Measurements from ENCODE around the gene GALK2. TPM values are rescaled to one million over a fixed set of nuclear protein-coding genes. Genes with fewer than 3 reads are reported as not detected.

Gene GALK2
- total and polyA plus RNA-seq, 2 experiments from 2014 or later: 11.5 to 23.0 TPM

- no peak for TF ChIP-seq ZNF462 (CRISPR knock-in tag; IDR thresholded peaks at IDR 0.05)
- TF ChIP-seq JUNB (IDR thresholded peaks at IDR 0.05; ENCODE audit: unreplicated experiment): no peak
These were observed 191.3 kb downstream of the GALK2 start (continued) for GRCh38 chr15:49361370-49361769.

- Histone ChIP-seq H4K20me1 (replicated peaks; ENCODE audit: insufficient read depth) (no peaks in the 10 kb centered on the region), H3K9me2 (ENCODE audit: insufficient read depth) (peaks cover 3% of the 10 kb centered on the region; the same call in 1 of the 2 replicates), H3F3A (replicated peaks; ENCODE audit: low read depth) (no peaks in the 10 kb centered on the region), H3K79me2 (replicated peaks; ENCODE audit: insufficient read depth) (no peaks in the 10 kb centered on the region), H3K4me3 (no peak overlapping the region), H3K4me2 (no peak overlapping the region), H3K27me3 (ENCODE audit: insufficient read depth) (no peaks in the 10 kb centered on the region), H2AFZ (no peak overlapping the region), H3K36me3 (ENCODE audit: insufficient read depth) (no peaks in the 10 kb centered on the region), H3K4me1 (ENCODE audit: insufficient read depth) (no peaks in the 10 kb centered on the region), H3K27ac (ENCODE audit: low read depth) (no peak overlapping the region)
- Mint-ChIP-seq H3K9me3 (no peaks in the 10 kb centered on the region), H3K27ac (no peak overlapping the region), H3K27me3 (ENCODE audit: insufficient read depth, low read depth, poor library complexity) (no peaks in the 10 kb centered on the region), H3K4me1 (no peaks in the 10 kb centered on the region; the same call in 2 of the 3 replicates), H3K4me3 (no peak overlapping the region), H3K36me3 (ENCODE audit: low read depth) (no peaks in the 10 kb centered on the region)
- ATAC-seq (no peak), DNase-seq (ENCODE audit: low spot score) (no peak)
- TF ChIP-seq ZNF331 (CRISPR knock-in tag; IDR thresholded peaks at IDR 0.05; ENCODE audit: low read depth) (no peak), NANOG (IDR thresholded peaks at IDR 0.05; ENCODE audit: borderline replicate concordance) (no peak), CTCF (conservative IDR thresholded peaks at IDR 0.05; ENCODE audit: low read depth in 2 of 2) (no peak), EZH2phosphoT487 (IDR thresholded peaks at IDR 0.05; ENCODE audit: unreplicated experiment) (no peak), EZH2 (IDR thresholded peaks at IDR 0.05; ENCODE audit: low read depth, unreplicated experiment) (no peak), POLR2AphosphoS5 (IDR thresholded peaks at IDR 0.05; ENCODE audit: low read depth) (no peak), REST (IDR thresholded peaks at IDR 0.05; ENCODE audit: unreplicated experiment) (no peak)
These were observed 196.4 kb downstream of the GALK2 start for GRCh38 chr15:49366496-49366895.
